Measurements from ENCODE around the gene SLC2A6.

SLC2A6 gene, protein sequence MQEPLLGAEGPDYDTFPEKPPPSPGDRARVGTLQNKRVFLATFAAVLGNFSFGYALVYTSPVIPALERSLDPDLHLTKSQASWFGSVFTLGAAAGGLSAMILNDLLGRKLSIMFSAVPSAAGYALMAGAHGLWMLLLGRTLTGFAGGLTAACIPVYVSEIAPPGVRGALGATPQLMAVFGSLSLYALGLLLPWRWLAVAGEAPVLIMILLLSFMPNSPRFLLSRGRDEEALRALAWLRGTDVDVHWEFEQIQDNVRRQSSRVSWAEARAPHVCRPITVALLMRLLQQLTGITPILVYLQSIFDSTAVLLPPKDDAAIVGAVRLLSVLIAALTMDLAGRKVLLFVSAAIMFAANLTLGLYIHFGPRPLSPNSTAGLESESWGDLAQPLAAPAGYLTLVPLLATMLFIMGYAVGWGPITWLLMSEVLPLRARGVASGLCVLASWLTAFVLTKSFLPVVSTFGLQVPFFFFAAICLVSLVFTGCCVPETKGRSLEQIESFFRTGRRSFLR

DNA sequence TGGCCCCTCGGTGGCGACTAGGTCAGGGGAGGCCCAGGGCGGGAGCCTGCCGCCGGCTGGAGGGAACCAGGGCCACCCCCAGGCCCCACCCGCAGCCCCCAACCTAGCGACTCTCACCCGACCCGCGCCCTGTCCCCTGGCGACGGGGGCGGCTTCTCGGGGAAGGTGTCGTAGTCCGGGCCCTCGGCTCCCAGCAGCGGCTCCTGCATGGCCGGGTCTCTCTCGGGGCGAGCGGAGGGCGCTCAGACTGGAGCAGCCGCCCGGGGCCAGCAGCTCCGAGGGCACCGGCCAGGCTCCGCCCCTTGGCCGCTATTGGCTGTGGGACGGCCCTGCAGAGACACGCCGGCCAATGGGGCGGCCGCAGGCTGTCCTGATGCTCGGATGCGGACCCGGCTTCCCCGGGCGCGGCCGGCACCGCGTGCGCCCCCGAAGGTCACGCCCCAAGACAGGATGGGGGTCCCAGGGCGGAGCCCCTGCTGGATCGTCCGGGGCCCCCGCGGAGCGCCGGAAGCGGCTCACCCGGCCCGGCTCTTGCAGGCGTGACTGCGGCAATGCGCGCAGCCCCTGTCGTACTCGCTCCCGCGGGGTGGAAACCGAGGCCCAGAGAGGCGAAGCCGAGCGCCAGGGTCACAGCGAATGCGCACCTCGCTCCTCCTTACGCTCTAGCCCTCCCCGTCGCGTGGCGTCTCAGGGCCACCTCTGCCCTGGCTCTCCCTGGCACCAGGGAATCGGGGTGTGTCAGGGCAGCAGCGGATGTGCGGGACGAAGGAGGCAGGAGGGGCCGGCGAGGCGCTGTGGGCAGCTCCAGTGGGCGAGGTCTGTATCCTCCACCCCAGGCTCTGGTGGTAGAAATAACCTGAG lies at the start of gene SLC2A6:
TSS of gene SLC2A6 (minus strand) at position 249 of the 861 bp plus-strand sequence. CDS start at position 209, 40 bp downstream.
- H3K36me3 ChIP-seq (ENCODE audit: control insufficient read depth, insufficient read depth, low read length, severe bottlenecking): peaks cover 28% of the 10 kb centered on the region
- H3K9me3 ChIP-seq (ENCODE audit: control insufficient read depth, low read length): no peaks in the 10 kb centered on the region
- peak within 1 kb of the TSS; percentile 92 for H3K9ac ChIP-seq (ENCODE audit: low read length)
- H3K27me3 ChIP-seq (replicated peaks; ENCODE audit: control insufficient read depth, insufficient read depth, low read length): peaks cover 5% of the 10 kb centered on the region
- H3K4me1 ChIP-seq (ENCODE audit: control insufficient read depth, insufficient read depth, low read length): peaks cover 36% of the 10 kb centered on the region
- peak; percentile 94 for DNase-seq (ENCODE audit: low read depth)
- peak within 1 kb of the TSS; percentile 89 for H3K4me3 ChIP-seq (ENCODE audit: low read length)

DNA sequence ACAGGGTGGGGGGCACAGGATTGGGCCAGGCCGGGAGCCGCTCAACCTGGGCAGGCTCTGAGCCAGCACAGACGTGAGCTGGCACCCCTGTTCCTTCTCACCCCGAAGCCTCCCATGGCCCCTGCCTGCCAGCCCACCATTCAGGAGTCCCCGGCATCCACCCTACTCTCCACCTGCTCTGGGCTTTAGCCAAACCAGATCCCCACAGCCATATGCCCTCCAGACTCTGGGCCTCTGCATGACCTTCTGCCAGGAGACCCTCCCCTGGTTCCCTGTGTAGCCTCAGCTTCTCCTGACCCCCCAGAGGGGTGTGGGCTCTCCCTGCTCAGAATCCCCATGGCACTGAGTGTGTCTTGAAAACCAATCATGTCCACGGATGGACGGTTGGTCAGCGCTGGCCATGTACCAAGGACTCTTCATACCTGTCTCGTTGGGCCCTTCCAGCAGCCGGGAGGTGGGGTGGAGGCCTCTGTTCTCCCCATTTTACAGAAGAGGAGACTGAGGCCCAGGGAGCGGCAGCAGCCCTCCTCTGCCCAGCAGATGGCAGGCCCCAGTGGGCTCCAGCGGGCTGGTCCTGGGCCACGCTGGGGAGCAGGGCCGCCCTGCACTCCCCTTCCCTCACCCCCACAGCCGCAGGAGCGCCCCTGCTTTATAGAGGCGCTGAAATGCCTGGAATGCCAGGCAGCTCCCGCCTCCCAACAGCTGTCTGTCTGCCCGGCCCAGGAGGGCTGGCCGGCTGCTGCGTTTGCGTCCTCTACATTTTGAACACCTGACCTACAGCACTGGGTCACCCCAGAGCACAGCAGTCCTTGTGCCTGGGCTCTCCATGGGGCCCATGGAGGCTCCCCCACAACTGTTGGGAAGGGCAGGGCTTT lies 49.3 kb upstream of the SLC2A6 start:
- H3K9me3 ChIP-seq (ENCODE audit: control insufficient read depth, low read length): no peaks in the 10 kb centered on the region
- H3K27me3 ChIP-seq (replicated peaks; ENCODE audit: control insufficient read depth, insufficient read depth, low read length): peaks cover 70% of the 10 kb centered on the region
- H3K36me3 ChIP-seq (ENCODE audit: control insufficient read depth, insufficient read depth, low read length, severe bottlenecking): no peaks in the 10 kb centered on the region
- no peak overlapping the region for H3K9ac ChIP-seq (ENCODE audit: low read length)
- DNase-seq (ENCODE audit: low read depth): no peak
- H3K4me1 ChIP-seq (ENCODE audit: control insufficient read depth, insufficient read depth, low read length): peaks cover 8% of the 10 kb centered on the region
- H3K4me3 ChIP-seq (ENCODE audit: low read length): no peak overlapping the region

DNA sequence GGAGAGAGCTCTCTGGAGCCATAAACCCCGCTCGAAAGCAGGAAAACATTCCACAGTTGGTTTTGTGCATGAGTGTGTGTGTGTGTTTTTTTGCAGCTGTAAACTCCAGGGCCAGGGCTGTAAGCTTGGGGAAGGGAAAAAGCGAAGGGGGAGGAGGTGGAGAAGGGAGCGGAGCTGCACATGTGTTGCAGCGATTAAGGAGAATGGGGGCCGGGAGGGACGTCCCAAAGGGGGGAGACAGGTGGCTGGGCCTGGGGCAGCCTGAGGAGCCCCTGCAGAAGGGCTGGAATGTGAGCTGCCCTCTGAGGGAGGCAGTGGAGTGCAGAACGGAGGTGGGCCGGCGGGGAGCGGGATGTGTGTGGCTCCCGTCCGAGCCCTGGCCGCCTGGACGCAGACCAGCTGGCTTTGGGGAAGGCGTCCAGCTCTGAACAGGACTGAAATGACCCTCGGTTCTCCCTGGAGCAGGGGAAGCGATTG lies 48.6 kb upstream of the SLC2A6 start:
- Histone ChIP-seq H3K4me3 (ENCODE audit: low read length) (no peak overlapping the region), H3K27me3 (replicated peaks; ENCODE audit: control insufficient read depth, insufficient read depth, low read length) (peaks cover 73% of the 10 kb centered on the region), H3K9me3 (ENCODE audit: control insufficient read depth, low read length) (no peaks in the 10 kb centered on the region), H3K9ac (ENCODE audit: low read length) (no peak overlapping the region), H3K36me3 (ENCODE audit: control insufficient read depth, insufficient read depth, low read length, severe bottlenecking) (no peaks in the 10 kb centered on the region), H3K4me1 (ENCODE audit: control insufficient read depth, insufficient read depth, low read length) (peaks cover 8% of the 10 kb centered on the region)
- DNase-seq (ENCODE audit: low read depth): no peak

DNA sequence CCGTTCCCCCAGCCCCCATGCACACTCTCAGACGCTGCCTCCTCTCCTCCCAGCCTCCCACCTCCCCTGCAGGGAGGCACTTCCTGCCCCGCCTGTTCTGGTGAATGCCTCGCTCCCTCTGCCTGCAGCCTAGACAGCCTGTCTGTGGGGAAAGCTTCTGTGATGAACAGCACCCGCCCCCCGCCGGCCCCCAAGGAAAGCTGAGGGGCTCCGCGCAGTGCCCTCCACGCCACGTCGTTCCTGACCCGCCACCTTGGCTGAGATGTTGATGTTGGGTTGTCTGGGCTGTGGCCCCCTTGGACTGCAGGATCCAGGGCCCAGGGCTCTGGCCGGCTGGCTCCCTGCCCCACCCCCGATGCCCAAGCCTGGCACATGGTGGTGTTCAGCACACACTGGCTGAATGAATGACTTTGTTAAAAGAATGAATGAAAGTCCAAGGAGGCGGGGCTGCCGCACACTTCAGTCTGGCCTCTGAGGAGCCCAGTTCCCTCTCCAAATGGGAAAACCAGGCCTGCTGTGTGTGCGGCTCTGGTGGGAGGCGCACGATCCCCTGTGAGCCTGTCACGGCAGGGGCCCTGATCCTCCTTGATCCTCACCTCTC lies 47.9 kb upstream of the SLC2A6 start:
- Histone ChIP-seq H3K4me1 (ENCODE audit: control insufficient read depth, insufficient read depth, low read length) (peaks cover 8% of the 10 kb centered on the region), H3K27me3 (replicated peaks; ENCODE audit: control insufficient read depth, insufficient read depth, low read length) (peaks cover 70% of the 10 kb centered on the region), H3K9ac (ENCODE audit: low read length) (no peak overlapping the region), H3K9me3 (ENCODE audit: control insufficient read depth, low read length) (no peaks in the 10 kb centered on the region), H3K36me3 (ENCODE audit: control insufficient read depth, insufficient read depth, low read length, severe bottlenecking) (no peaks in the 10 kb centered on the region), H3K4me3 (ENCODE audit: low read length) (no peak overlapping the region)
- no peak for DNase-seq (ENCODE audit: low read depth)

DNA sequence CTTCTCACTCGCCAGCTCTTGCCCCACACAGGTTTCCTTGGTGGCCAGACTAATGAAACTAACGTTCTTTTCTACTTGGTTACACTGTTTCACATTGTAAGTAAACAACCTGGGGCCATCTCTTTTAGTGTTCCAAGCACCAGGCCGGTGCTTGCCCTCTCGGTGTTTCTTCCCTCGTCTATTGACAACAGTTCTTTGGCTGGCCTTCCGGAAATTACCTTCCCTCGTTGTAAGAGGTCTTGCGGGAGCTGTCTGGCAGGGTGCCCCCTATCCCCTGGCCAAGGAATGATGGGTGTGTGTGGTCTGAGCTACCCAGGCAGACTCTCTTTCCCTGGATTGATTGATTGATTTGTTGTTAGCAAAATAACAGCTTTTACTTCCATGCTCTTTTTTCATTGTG lies 46.8 kb upstream of the SLC2A6 start:
- H3K9me3 ChIP-seq (ENCODE audit: control insufficient read depth, low read length): no peaks in the 10 kb centered on the region
- H3K36me3 ChIP-seq (ENCODE audit: control insufficient read depth, insufficient read depth, low read length, severe bottlenecking): no peaks in the 10 kb centered on the region
- H3K9ac ChIP-seq (ENCODE audit: low read length): no peak overlapping the region
- no peak for DNase-seq (ENCODE audit: low read depth)
- H3K27me3 ChIP-seq (replicated peaks; ENCODE audit: control insufficient read depth, insufficient read depth, low read length): peaks cover 64% of the 10 kb centered on the region
- no peak overlapping the region for H3K4me3 ChIP-seq (ENCODE audit: low read length)
- peaks cover 8% of the 10 kb centered on the region for H3K4me1 ChIP-seq (ENCODE audit: control insufficient read depth, insufficient read depth, low read length)

DNA sequence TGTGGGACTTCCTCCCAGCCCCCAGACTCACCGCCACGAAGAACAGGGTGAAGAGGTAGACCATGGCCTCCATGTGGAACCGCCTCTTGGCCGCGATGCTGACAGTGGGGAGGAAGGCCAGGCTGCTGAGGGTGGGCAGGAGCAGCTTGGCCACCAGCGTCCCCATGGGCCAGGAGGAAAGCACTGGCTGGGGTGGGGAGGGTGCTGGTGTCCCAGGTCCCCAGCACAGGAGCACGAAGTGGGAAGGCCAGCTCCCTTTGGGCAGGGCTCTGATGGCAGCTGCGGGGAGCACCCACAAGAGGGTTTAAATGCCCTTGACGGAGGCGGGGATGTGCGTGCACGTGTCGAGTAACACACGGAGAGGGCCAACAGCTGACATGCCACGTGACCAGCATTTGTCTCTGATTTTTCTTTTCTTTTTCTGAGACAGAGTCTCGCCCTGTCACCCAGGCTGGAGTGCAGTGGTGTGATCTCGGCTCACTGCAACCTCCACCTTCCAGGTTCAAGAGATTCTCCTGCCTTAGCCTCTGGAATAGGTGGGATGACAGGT lies 45.9 kb upstream of the SLC2A6 start, which contains the start of gene MYMK:
TSS of gene MYMK (minus strand) at position 281 of the 550 bp plus-strand sequence. CDS start at position 166, 115 bp downstream.
- DNase-seq (ENCODE audit: low read depth): no peak
- Histone ChIP-seq H3K36me3 (ENCODE audit: control insufficient read depth, insufficient read depth, low read length, severe bottlenecking) (no peaks in the 10 kb centered on the region), H3K4me1 (ENCODE audit: control insufficient read depth, insufficient read depth, low read length) (peaks cover 8% of the 10 kb centered on the region), H3K4me3 (ENCODE audit: low read length) (no peak within 1 kb of the TSS), H3K9me3 (ENCODE audit: control insufficient read depth, low read length) (no peaks in the 10 kb centered on the region), H3K9ac (ENCODE audit: low read length) (no peak within 1 kb of the TSS), H3K27me3 (replicated peaks; ENCODE audit: control insufficient read depth, insufficient read depth, low read length) (peaks cover 55% of the 10 kb centered on the region)

DNA sequence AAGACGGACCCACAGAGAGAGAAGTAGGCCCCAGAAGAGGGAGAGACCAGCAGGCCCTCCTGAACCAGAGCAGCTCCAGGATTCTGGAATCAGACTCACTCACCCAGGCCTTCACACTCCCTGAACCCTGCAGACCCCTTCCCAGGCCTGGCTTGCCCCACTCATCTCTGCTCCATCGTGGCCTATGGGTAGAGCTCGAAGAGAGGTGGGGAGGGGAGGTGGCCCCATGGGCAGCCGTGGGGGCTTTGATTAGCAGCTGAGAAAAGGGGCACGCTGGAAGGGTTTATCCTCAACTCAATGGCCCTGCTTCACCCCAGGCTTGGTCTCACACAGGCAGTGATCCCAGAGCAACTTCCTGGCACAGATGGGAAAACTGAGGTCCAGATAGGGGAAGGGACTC lies 45.2 kb upstream of the SLC2A6 start:
- Histone ChIP-seq H3K9ac (ENCODE audit: low read length) (no peak overlapping the region), H3K36me3 (ENCODE audit: control insufficient read depth, insufficient read depth, low read length, severe bottlenecking) (no peaks in the 10 kb centered on the region), H3K4me3 (ENCODE audit: low read length) (no peak overlapping the region), H3K4me1 (ENCODE audit: control insufficient read depth, insufficient read depth, low read length) (peaks cover 8% of the 10 kb centered on the region), H3K27me3 (replicated peaks; ENCODE audit: control insufficient read depth, insufficient read depth, low read length) (peaks cover 49% of the 10 kb centered on the region), H3K9me3 (ENCODE audit: control insufficient read depth, low read length) (no peaks in the 10 kb centered on the region)
- DNase-seq (ENCODE audit: low read depth): no peak

DNA sequence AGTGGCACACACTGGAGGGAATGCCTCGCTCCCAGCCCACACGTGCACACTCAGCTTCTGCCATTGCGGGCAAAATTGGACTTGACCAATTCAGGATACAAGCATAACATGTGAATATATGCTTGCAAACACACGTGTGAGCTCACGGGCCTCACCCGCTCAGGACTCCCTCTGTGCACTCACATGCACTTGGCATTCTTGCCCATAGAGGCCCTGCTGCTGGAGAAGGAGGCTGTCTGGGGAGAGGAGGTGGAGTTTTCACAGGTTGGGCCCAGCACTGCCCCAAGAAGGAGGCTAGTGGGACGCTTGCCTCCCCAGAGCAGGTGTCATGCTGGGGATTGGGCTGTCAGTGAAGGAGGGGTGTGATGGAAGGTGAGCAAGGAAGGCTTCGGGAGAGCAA lies 44.2 kb upstream of the SLC2A6 start:
- no peak for DNase-seq (ENCODE audit: low read depth)
- H3K9ac ChIP-seq (ENCODE audit: low read length): no peak overlapping the region
- peaks cover 7% of the 10 kb centered on the region for H3K4me1 ChIP-seq (ENCODE audit: control insufficient read depth, insufficient read depth, low read length)
- H3K36me3 ChIP-seq (ENCODE audit: control insufficient read depth, insufficient read depth, low read length, severe bottlenecking): no peaks in the 10 kb centered on the region
- peaks cover 43% of the 10 kb centered on the region for H3K27me3 ChIP-seq (replicated peaks; ENCODE audit: control insufficient read depth, insufficient read depth, low read length)
- H3K9me3 ChIP-seq (ENCODE audit: control insufficient read depth, low read length): no peaks in the 10 kb centered on the region
- H3K4me3 ChIP-seq (ENCODE audit: low read length): no peak overlapping the region

DNA sequence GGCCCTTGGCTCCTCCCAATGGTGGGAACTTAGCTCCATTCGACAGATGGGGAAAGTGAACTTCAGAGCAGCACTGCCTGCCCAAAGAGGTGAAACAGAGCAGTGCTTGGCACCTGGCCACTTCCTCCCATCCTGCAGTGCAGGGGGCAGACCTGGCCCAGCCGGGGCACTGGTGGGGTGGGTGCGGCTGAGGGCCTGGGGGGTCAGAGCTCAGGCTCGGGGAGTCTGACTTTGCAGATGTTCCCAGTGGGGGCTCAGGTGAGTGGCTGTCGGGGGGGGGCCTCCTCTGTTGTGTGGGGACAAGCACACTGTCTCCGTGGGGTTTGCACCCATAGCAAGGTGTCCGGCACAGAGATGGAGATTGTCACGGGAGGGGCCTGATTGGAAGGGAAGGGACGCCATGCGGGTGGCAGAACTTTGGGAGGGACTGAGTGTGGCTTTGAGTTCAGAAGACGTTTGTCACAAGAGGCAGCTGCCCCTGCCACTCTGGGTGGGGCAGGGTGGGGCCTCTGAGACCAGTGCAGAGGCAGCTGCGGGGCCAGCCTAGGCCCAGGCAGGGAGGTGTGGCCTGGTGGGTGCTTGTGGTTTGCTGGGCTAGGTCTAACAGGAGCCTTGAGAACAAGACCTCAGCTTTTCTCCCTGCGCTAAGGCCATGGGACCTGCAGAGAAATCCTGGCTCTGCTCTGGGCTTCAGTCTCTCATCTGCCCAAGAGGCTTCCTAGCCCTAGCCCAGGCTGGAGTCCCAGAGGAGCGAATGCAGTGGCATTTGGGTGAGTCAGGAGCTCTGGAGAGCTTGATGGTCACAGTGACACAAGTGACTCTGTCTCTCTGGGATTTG lies 43.4 kb upstream of the SLC2A6 start:
- Histone ChIP-seq H3K9ac (ENCODE audit: low read length) (no peak overlapping the region), H3K9me3 (ENCODE audit: control insufficient read depth, low read length) (no peaks in the 10 kb centered on the region), H3K36me3 (ENCODE audit: control insufficient read depth, insufficient read depth, low read length, severe bottlenecking) (no peaks in the 10 kb centered on the region), H3K4me1 (ENCODE audit: control insufficient read depth, insufficient read depth, low read length) (no peaks in the 10 kb centered on the region), H3K27me3 (replicated peaks; ENCODE audit: control insufficient read depth, insufficient read depth, low read length) (peaks cover 38% of the 10 kb centered on the region), H3K4me3 (ENCODE audit: low read length) (no peak overlapping the region)
- no peak for DNase-seq (ENCODE audit: low read depth)

Measured in adipocyte (in vitro differentiated cells).